ENCODE results near the gene PLCD3. TPM values are rescaled to one million over a fixed set of nuclear protein-coding genes. Genes with fewer than 3 reads are reported as not detected.

PLCD3 gene
- total and polyA plus RNA-seq, 9 of the 15 experiments (the other 6 are each of a cell fraction or from before 2014, with no cell fraction given) = 0.20 to 22.6 (median 7.5) TPM

DNA sequence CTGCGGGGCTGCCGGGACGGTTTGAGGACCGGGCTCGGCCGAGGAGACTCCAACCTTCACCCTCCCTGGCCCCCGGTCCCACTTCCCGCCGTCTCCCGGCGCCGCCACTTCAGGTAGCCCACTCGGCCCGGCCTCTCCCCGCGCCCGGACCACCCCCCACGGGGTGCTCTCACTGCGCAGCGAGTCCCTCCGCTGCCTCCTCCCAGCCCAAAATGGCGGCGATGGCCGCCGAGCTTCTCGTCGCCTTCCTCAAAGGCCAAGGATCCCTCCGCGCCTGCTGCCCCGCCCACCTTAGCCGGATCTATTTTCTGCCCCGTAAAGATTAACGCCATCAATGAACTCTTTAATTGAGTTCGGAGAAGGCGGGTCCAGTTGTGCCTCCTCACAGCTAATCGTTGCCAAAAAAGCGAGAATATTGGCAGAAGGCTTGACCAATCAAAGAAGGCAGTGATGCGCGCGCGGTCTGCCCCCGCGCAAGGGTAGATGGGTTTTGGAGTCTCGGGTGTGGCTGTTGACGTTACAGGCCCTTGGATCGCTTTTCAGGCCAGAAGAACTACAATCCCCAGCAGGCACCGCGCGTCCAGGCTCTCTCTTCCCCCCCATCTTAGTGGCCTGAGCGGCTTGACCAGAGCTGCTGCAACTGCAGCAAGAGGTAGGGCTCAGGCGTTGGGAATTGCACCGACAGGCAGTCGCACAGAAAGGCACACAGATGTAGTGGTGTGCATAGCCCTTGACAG is 29.1 kb upstream of the PLCD3 start, which contains the start of gene HEXIM2 (continued):
- TF ChIP-seq, protein P1, sequence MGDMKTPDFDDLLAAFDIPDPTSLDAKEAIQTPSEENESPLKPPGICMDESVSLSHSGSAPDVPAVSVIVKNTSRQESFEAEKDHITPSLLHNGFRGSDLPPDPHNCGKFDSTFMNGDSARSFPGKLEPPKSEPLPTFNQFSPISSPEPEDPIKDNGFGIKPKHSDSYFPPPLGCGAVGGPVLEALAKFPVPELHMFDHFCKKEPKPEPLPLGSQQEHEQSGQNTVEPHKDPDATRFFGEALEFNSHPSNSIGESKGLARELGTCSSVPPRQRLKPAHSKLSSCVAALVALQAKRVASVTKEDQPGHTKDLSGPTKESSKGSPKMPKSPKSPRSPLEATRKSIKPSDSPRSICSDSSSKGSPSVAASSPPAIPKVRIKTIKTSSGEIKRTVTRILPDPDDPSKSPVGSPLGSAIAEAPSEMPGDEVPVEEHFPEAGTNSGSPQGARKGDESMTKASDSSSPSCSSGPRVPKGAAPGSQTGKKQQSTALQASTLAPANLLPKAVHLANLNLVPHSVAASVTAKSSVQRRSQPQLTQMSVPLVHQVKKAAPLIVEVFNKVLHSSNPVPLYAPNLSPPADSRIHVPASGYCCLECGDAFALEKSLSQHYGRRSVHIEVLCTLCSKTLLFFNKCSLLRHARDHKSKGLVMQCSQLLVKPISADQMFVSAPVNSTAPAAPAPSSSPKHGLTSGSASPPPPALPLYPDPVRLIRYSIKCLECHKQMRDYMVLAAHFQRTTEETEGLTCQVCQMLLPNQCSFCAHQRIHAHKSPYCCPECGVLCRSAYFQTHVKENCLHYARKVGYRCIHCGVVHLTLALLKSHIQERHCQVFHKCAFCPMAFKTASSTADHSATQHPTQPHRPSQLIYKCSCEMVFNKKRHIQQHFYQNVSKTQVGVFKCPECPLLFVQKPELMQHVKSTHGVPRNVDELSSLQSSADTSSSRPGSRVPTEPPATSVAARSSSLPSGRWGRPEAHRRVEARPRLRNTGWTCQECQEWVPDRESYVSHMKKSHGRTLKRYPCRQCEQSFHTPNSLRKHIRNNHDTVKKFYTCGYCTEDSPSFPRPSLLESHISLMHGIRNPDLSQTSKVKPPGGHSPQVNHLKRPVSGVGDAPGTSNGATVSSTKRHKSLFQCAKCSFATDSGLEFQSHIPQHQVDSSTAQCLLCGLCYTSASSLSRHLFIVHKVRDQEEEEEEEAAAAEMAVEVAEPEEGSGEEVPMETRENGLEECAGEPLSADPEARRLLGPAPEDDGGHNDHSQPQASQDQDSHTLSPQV (IDR thresholded peaks at IDR 0.05) = no peak
- TF ChIP-seq ZKSCAN3 (CRISPR knock-in tag; IDR thresholded peaks at IDR 0.05) (no peak), ZNF79 (CRISPR knock-in tag; IDR thresholded peaks at IDR 0.05; ENCODE audit: low read depth) (no peak), BHLHE40 (IDR thresholded peaks at IDR 0.05; ENCODE audit: low read length) (no peak; the same call in 1 of the 2 replicates), RFX1 (IDR thresholded peaks at IDR 0.05) (no peak), ARID1B (IDR thresholded peaks at IDR 0.05) (peak; percentile 40), PML (IDR thresholded peaks at IDR 0.05; ENCODE audit: low read length) (peak; percentile 86), REST (IDR thresholded peaks at IDR 0.05; ENCODE audit: borderline replicate concordance) (no peak), REST (CRISPR knock-in tag; IDR thresholded peaks at IDR 0.05; ENCODE audit: low read depth) (peak; percentile 58; the same call in 1 of the 2 replicates), PTBP1 (IDR thresholded peaks at IDR 0.05; ENCODE audit: low read depth, low read length) (no peak), SMAD4 (CRISPR knock-in tag; conservative IDR thresholded peaks at IDR 0.05) (peak; percentile 77), RBM15 (IDR thresholded peaks at IDR 0.05; ENCODE audit: insufficient read depth, low read length) (no peak), ZNF253 (CRISPR knock-in tag; conservative IDR thresholded peaks at IDR 0.05) (no peak), MCM2 (IDR thresholded peaks at IDR 0.05; ENCODE audit: low read depth) (no peak), TCFL5 (CRISPR knock-in tag; conservative IDR thresholded peaks at IDR 0.05) (no peak)
- TF ChIP-seq, protein P2, sequence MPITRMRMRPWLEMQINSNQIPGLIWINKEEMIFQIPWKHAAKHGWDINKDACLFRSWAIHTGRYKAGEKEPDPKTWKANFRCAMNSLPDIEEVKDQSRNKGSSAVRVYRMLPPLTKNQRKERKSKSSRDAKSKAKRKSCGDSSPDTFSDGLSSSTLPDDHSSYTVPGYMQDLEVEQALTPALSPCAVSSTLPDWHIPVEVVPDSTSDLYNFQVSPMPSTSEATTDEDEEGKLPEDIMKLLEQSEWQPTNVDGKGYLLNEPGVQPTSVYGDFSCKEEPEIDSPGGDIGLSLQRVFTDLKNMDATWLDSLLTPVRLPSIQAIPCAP (CRISPR knock-in tag; IDR thresholded peaks at IDR 0.05; ENCODE audit: borderline replicate concordance) = no peak; the same call in 1 of the 2 replicates

All from K562 (cell line).